Smooth muscle cell (in vitro differentiated cells): Measurements from ENCODE around the gene BCAT1. TPM values are rescaled to one million over a fixed set of nuclear protein-coding genes. Genes with fewer than 3 reads are reported as not detected.
A peak's percentile ranks its signal among the peaks of the same experiment; 100 is the strongest.

Experiments
- DNase-seq: peaks from one replicate; lab custom pipeline; 2025; ENCODE audit not compliant: unreplicated experiment; lab: John Stamatoyannopoulos, UW
- H2AFZ ChIP-seq: fragments of 200-600 bp; sonication (generic); 2 replicates; pipeline ENCODE4 v1.6.0; 2016; ENCODE audit warnings: antibody characterized with exemption, low read depth, mild to moderate bottlenecking
- H3F3A ChIP-seq: fragments of 200-600 bp; sonication (generic); 2 replicates; pipeline ENCODE4 v1.6.0; 2017; ENCODE audit warnings: antibody characterized with exemption, low read depth
- H3K27ac ChIP-seq: fragments of 200-600 bp; sonication (generic); 2 replicates; pipeline ENCODE4 v1.5.1; 2016; ENCODE audit warnings: low read depth, mild to moderate bottlenecking
- H3K27me3 ChIP-seq: fragments of 200-600 bp; sonication (generic); 2 replicates; pipeline ENCODE4 v1.6.1; 2016; ENCODE audit warnings: low read depth, mild to moderate bottlenecking
- H3K36me3 ChIP-seq: fragments of 200-600 bp; sonication (generic); 2 replicates; pipeline ENCODE4 v1.5.1; 2016; ENCODE audit warnings: low read depth
- H3K4me1 ChIP-seq: fragments of 200-600 bp; sonication (generic); 2 replicates; pipeline ENCODE4 v1.5.1; 2016; ENCODE audit warnings: low read depth
- H3K4me2 ChIP-seq: fragments of 200-600 bp; sonication (generic); 2 replicates; pipeline ENCODE4 v1.6.0; 2016; ENCODE audit warnings: mild to moderate bottlenecking
- H3K4me3 ChIP-seq: fragments of 200-600 bp; sonication (generic); 2 replicates; pipeline ENCODE4 v1.5.1; 2016; ENCODE audit warnings: mild to moderate bottlenecking
- H3K79me2 ChIP-seq: fragments of 200-600 bp; sonication (generic); 2 replicates; pipeline ENCODE4 v1.6.0; 2016; ENCODE audit warnings: low read depth, mild to moderate bottlenecking
- H3K9ac ChIP-seq: fragments of 200-600 bp; sonication (generic); 2 replicates; pipeline ENCODE4 v1.6.0; 2016; ENCODE audit warnings: low read depth
- H3K9me3 ChIP-seq: fragments of 200-600 bp; sonication (generic); replicated peaks from 2 replicates; pipeline ENCODE4 v1.5.1; 2016; ENCODE audit warnings: low read depth
- H4K20me1 ChIP-seq: fragments of 200-600 bp; sonication (generic); 2 replicates; pipeline ENCODE4 v1.6.0; 2016; ENCODE audit warnings: low read depth
- CTCF ChIP-seq: fragments of 200-600 bp; sonication (generic); IDR thresholded peaks from 2 replicates; pipeline ENCODE4 v1.5.1; 2017; ENCODE audit warnings: borderline replicate concordance, mild to moderate bottlenecking, antibody characterized with exemption; ENCODE audit not compliant: insufficient read depth, poor library complexity, severe bottlenecking
- WGBS: methylation state at CpG from one replicate; pipeline ENCODE4 v1.1.7; 2016; ENCODE audit warnings: low lambda C conversion rate; 5-methylcytosine and 5-hydroxymethylcytosine counted together
- polyA plus RNA-seq: library from polyadenylated mRNA; unstranded; fragments of >200 nt; fragmentation: Nextera tagmentation; extraction: Ambion mirVana; gene quantifications from 2 replicates; pipeline ENCODE4 v1.2.1, GENCODE V29; 2016
- total RNA-seq: library from RNA; depleted of rRNA; stranded (reverse); fragments of >200 nt; gene quantifications from 2 replicates; pipeline ENCODE4 v1.2.3, GENCODE V29; 2014

Gene BCAT1
- total and polyA plus RNA-seq, 2 experiments from 2014 or later: 78.2 to 174 TPM

DNA sequence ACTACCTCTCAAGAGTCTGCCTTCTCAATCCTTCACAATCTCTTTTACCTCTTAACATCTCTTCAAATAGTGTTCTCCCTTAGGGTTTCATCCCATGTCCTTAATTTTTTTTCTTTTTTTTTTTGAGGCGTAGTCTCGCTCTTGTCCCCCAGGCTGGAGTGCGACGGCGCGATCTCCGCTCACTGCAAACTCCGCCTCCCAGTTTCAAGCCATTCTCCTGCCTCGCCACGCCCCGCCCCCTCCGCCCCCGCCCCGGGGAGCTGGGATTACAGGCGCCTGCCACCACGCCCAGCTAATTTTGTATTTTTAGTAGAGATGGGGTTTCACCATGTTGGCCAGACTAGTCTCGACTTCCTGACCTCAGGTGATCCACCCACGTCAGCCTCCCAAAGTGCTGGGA is 7.0 kb upstream of the BCAT1 start:
- no peak overlapping the region for H2AFZ ChIP-seq
- 73% methylated on average over 12 of the region's 18 CpGs for WGBS
- no peak for TF ChIP-seq CTCF
- no peaks in the 10 kb centered on the region for H3K27me3 ChIP-seq
- H4K20me1 ChIP-seq: no peaks in the 10 kb centered on the region
- H3K79me2 ChIP-seq: no peaks in the 10 kb centered on the region
- no peak overlapping the region for H3K4me3 ChIP-seq
- peaks cover 8% of the 10 kb centered on the region for H3K4me1 ChIP-seq
- DNase-seq: no peak
- H3K9me3 ChIP-seq: no peaks in the 10 kb centered on the region
- no peak overlapping the region for H3K27ac ChIP-seq
- H3K4me2 ChIP-seq: no peak overlapping the region
- no peak overlapping the region for H3K9ac ChIP-seq
- no peaks in the 10 kb centered on the region for H3K36me3 ChIP-seq
- peaks cover 9% of the 10 kb centered on the region for H3F3A ChIP-seq

DNA sequence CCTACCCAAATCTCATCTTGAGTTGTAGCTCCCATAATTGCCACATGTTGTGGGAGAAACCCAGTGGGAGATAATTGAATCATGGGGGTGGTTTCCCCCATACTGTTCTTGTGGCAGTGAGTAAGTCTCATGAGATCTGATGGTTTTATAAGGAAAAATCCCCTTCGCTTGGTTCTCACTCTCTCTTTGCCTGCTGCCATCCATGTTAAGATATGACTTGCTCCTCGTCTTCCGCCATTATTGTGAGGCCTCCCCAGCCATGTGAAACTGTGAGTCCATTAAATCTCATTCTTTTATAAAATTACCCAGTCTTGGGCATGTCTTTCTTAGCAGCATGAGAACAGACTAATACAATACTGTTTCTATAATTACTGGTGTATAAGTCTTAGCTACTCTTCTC is 6.5 kb upstream of the BCAT1 start:
- no peak for TF ChIP-seq CTCF
- peaks cover 13% of the 10 kb centered on the region for H3F3A ChIP-seq
- H3K4me1 ChIP-seq: peaks cover 8% of the 10 kb centered on the region
- H3K9me3 ChIP-seq: no peaks in the 10 kb centered on the region
- DNase-seq: no peak
- WGBS: 86% methylated on average over 3 of the region's 3 CpGs
- H3K9ac ChIP-seq: no peak overlapping the region
- no peak overlapping the region for H3K27ac ChIP-seq
- H3K4me3 ChIP-seq: no peak overlapping the region
- no peaks in the 10 kb centered on the region for H3K79me2 ChIP-seq
- H4K20me1 ChIP-seq: no peaks in the 10 kb centered on the region
- H2AFZ ChIP-seq: no peak overlapping the region
- H3K36me3 ChIP-seq: no peaks in the 10 kb centered on the region
- no peak overlapping the region for H3K4me2 ChIP-seq
- H3K27me3 ChIP-seq: no peaks in the 10 kb centered on the region

- Histone ChIP-seq H3K9me3 (no peaks in the 10 kb centered on the region), H3K79me2 (no peaks in the 10 kb centered on the region), H2AFZ (no peak overlapping the region), H3K4me1 (peaks cover 8% of the 10 kb centered on the region), H4K20me1 (no peaks in the 10 kb centered on the region), H3K4me2 (peak overlapping the region; percentile 9), H3K4me3 (no peak overlapping the region), H3F3A (peaks cover 15% of the 10 kb centered on the region), H3K27ac (no peak overlapping the region), H3K9ac (no peak overlapping the region), H3K36me3 (no peaks in the 10 kb centered on the region), H3K27me3 (no peaks in the 10 kb centered on the region)
- DNase-seq: no peak
- TF ChIP-seq CTCF: no peak
- WGBS: 13% methylated on average over 3 of the region's 3 CpGs
Observed at GRCh38 chr12:24954261-24954660, 5.4 kb upstream of the BCAT1 start.

- Histone ChIP-seq H3K27me3 (no peaks in the 10 kb centered on the region), H3F3A (peaks cover 22% of the 10 kb centered on the region), H3K4me3 (no peak overlapping the region), H3K4me2 (no peak overlapping the region), H3K79me2 (peaks cover 15% of the 10 kb centered on the region), H4K20me1 (no peaks in the 10 kb centered on the region), H3K9ac (no peak overlapping the region), H3K27ac (no peak overlapping the region), H3K4me1 (peaks cover 8% of the 10 kb centered on the region), H3K36me3 (no peaks in the 10 kb centered on the region), H2AFZ (peak overlapping the region; percentile 67), H3K9me3 (no peaks in the 10 kb centered on the region)
- 32% methylated on average over 1 of the region's 1 CpG for WGBS
- TF ChIP-seq CTCF: no peak
- DNase-seq: no peak
Observed at GRCh38 chr12:24952389-24952788, 3.5 kb upstream of the BCAT1 start.
